CD4-positive, alpha-beta T cell treated with Interleukin-4 for 4 hours (primary cell): ENCODE results near the gene NT5DC4.

Source experiments
- DNase-seq: peaks from one replicate; pipeline ENCODE4 v3.0.0-alpha.2; 2020

Gene NT5DC4

GRCh38 chr2:112724591-112725525 lies 4.0 kb downstream of the NT5DC4 start:
- DNase-seq: no peak

DNA sequence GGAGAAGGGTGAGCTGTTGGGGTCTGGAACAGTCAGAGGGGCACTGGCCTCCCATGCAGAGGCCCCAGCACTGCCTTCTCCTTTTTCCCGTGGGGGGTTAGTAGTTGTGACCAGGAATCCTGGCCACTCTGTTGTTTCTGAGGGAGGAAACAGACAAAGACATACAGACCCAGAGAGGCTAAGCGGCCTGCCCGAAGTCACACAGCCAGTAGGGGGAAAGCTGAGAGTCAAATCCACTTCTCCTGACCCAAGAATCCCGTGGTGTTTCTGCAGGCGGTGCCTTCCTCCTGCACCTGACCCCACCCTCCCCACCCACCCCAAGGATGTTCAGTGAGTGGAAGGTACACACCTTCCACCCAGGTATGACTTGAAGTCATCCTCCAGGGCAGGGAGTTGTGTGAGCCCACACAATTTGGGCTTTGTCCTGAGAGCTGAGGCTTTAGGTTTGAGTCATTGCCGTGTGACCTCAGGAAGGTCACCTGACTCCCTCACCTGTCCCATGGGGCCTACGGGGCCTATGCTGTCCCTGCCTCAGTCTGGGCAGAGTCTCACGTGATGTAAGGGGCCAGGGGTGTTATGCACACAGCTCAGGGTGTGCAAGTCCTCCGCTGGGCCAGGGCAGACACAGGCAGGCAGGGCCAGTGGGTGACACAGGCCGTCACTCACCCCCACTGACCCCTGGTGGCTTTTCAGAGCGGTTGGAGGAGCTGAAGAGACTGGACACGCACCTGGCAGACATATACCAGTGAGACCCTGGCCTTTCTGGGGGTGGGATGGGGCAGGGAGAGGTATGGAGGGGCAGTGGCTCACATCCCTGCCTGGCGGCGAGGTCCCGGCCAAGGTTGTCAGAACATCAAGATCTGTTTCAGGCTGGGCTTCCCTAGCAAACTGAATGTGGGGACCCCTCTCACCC lies 5.0 kb downstream of the NT5DC4 start:
- no peak for DNase-seq

- DNase-seq: peak; percentile 84
Observed at GRCh38 chr2:112726487-112727190, 5.8 kb downstream of the NT5DC4 start.

- DNase-seq: no peak
Observed at GRCh38 chr2:112727276-112728028, 6.6 kb downstream of the NT5DC4 start.

DNA sequence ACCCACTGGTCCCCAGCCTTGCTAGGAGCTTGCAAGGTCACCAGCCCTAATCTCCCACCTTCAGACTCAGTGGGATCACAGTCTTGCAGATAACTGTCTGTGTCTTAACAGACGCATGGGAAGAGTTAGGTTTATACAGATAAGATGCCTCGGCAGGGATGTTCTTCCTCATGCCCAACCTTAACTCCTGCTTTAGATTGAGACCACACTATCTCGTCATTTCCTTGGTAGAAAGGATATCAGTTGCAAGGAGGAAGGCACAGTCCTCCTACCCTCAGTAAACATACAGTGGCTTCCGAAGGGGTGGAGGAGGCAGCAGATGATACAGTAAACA lies 7.2 kb downstream of the NT5DC4 start:
- no peak for DNase-seq

DNA sequence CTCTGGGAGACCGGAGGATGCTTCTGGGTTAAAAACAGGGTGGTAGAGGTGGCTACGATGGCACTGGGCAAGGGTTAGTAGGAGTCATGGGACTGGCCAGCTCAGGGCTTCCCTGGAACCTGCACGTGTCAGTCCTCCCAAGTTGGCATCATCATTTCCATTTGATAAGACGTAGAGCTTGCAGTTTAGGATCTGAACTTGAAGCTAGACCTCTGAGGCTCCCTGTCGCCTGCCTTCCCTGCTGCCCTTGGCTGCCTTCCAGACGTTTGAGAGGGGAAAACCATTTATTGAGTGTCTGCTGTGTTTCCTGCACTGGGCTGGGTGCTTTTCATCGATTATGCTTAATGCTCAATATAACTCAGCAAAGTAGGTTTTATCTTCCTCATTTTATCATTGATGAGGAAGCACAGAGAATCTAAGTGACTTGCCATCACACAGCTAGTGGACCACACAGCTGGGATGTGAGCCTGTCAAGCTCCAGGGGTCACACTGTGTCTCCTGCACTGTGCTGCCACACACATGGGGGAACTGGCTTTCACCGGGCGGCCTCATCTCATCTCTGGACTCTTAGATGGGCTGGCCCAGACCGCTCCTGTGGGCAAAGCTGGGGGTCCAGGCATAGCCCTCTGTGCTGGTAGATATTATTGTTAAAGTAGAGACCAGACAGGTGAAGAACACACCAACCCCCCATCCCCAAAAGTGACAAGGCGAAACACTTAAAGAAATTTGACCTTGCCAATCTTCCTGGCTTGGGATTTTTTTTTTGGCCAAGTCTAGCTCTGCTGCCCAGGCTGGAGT lies 7.8 kb downstream of the NT5DC4 start:
- DNase-seq: no peak

GRCh38 chr2:112730216-112730615 lies 9.4 kb downstream of the NT5DC4 start:
- no peak for DNase-seq

DNA sequence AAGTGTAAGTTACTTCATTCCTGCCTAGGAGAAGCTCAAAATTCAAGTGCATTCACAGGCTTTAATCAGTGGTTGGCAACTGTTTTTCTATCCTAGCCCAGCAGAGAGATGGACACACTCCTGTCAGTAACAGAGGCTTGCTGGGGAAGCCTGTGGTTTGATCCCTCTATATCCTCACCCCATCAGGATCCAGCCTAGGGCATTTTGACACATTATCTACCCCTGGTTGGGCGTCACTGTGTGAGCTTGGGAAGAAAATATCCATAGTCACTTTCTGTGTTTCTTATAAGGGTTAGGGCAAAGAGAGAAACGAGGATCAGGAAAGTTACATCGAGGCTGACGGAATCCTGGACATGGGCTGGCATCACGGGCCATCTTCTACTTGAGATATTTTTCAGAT lies 10.0 kb downstream of the NT5DC4 start:
- no peak for DNase-seq

- DNase-seq: no peak
Observed at GRCh38 chr2:112731479-112731878, 10.7 kb downstream of the NT5DC4 start.

- no peak for DNase-seq
Observed at GRCh38 chr2:112733456-112733855, 12.6 kb downstream of the NT5DC4 start.

GRCh38 chr2:112733871-112734270 lies 13.1 kb downstream of the NT5DC4 start:
- no peak for DNase-seq

DNA sequence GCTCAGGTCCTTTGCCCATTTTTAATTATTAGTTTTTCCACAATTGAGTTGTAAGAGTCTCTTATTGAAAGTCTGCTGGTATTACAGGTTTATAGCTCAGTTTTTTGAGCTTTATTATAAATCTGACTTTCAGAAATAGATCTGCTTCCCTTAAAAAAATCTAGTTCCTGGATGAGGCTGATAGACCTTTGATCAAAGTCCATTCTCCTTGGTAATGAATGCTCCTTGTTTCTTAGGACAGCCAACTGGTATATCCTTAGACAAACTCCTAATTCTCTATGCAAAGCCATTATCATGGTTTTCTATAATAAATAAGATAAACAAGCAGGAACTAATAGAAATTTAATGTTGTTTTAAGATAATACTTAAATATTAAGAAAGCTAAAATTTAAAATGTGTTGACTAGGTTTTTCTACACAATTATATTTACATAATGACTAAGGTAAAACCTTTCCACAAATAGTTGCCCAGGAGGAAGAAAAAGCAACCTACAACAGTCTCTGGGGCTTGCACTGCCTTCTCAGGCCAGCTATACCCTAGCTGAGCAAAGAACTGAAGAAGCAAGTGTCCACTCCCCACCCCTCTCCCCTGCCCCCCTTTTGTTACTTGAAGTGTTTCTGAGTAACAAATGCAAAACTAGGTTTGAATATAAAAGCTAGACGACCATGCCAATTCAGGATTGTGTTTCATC lies 16.9 kb downstream of the NT5DC4 start:
- no peak for DNase-seq

GRCh38 chr2:112740527-112740926 lies 19.7 kb downstream of the NT5DC4 start:
- no peak for DNase-seq

DNA sequence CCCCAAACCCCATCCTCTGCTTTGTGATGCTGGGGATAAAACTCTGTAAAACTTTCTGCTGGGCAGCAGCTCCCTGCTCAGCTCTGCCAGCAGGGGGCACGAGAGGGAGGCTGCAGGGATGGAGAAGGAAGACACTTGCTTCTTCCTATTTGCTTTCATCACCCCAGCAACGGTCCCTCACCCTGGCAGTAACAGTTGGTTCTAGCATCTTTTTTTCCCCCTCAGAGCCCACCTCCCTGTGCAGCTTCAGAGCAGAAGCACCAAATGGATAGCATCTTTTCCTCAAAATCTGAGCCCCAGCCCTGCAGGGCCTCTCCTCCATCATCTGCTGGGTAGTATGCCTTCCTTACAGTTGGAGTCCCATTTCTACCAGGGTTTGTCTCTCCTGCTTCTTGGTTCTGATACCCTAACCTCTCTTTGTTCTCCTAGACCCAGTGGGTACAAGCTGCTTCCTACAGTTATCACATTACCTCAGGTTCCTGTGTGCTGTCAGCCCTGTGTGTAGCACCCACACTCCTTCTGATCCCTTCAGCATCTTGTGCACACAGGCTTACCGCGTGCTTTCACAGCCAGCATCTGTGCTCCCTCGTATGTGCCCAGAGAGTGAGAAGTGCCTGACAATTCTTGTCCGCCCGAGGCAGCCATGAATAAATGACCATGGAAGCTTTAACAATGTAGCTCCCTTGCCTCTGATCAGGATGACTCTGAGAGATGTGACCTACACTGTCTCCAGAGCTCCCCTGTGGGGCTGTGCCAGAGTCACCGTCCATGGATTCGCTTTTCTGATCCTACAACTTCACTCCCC lies 29.1 kb downstream of the NT5DC4 start:
- DNase-seq: peak; percentile 83

DNA sequence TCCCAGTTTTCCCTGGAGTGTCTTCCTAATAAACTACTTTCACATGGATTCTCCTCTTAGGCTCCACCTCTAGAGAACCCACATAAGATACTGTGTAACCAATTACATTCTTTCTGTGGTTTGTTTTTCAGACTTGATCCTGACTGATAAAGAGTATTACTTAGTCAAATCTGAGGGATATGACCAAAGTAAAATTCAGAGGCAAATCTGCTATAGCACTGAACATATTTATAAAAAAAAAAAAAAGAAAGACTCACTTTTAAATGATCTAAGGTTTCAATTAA lies 29.7 kb downstream of the NT5DC4 start:
- DNase-seq: no peak

DNA sequence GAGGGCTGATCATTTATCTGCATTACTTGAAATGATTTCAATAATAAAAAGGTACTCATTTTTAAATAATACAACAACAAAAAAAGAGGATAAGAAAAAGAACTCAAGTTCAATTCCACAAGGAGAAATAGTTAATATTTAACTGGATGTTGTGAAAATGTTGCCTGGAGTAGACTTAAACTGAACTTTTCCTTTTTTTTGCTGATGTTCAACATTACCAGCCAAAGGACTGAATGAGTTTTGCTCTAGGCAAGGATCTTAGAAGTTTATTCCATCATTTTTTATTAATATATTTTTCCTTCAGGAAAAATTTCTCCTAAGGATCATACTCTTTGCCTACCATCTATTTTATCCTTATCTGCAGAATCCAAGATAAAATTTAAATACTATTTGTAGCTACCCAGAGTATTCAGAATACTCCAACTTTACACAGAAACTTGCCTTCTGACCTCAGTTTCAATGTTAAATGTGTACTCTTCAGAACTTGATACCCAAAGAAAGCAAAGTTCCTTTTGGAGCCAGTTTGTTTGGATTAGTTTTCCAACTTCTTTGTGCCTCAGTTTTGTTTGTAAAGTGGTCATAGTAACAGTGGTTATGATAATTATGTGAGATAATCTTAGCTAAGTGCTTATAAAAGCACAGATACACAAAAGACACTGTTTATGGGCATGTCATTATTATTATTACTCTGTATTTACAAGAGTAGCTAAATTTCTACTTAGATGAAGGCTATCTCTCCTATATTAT lies 30.8 kb downstream of the NT5DC4 start:
- DNase-seq: no peak

GRCh38 chr2:112752667-112753066 lies 31.8 kb downstream of the NT5DC4 start:
- no peak for DNase-seq

DNA sequence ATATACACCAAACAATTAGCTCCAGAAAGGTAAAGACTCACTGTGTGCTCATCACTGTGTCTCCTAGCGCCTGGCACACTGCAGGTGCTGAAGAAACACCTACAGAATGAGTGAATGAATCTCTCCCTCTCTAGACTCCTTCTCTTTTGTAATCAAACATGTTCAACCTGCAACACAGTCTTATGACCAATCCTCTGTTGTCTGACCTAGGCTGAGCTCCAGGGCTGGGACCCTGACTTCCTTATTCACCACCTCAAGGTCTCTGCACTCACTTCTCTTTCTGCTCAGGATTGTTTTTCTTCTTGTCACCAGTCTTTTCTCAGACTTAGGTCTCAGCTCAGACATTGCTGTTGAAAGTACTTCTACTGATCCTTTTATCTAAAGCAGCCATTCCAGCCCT lies 33.7 kb downstream of the NT5DC4 start:
- DNase-seq: no peak

DNA sequence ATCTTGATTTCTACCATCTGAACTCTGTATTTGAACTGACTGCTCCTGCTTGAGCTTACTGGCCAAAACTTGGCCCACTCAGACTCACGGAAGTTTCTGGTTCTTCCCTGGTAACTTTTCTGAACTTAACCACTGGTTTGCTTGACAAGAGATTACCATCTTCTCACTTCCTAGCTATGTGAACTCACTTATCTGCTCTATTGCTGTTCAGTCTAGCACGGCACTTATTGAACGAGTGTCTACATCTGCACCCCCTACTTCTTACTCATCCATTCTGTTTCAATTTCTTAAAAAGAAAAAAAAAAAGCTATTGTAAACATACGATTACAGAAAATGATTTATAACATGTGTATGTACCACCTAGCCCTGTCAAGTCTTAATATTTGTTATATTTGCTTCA lies 34.6 kb downstream of the NT5DC4 start:
- peak; percentile 22 for DNase-seq

GRCh38 chr2:112756207-112756606 lies 35.4 kb downstream of the NT5DC4 start:
- DNase-seq: no peak
